Measurements from ENCODE around the gene VAT1.

DNA sequence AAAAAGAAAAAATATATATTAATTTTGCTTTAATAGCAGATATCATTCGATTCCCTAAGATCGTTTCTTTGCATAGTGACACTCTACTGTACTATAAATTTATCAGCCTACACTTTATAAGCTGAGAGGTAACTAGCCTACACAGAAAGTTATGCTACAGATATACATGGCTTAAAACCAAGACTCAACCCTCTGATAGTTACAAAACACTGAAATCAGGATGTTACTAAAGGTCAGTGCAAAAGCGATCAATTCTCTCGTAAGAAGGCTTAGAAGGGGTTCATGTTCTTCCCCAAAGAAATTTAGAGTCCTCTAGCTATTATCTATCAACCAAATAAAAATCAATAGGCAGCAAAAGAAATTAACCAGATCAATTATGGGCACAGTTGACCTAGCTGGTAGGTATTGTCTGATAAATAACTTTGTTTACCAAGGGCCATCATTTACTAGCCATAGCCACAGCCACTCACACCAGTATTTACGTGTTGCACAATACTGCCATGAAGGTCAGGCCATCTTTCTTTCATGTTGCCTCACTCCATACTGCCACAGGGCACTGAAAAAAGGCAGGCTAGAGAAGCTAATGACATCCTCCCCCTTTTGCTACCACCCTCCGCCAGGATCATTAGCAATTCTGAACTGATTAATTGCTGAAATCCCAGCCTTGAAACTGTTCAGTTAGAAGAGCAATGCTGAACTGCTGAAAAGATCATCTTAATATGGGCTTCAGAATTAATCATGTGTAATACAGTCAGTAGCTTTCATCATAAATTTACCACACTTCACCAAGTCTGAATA lies 46.6 kb upstream of the VAT1 start:
- TF ChIP-seq POLR2AphosphoS5 (IDR thresholded peaks at IDR 0.05) (no peak), POLR2A (IDR thresholded peaks at IDR 0.05) (no peak), CTCF (IDR thresholded peaks at IDR 0.05) (no peak)
